NCI-H2107 treated with DMSO at 0.1 percent for 48 hours (cell line): Measurements from ENCODE around the gene SETSIP.
"Not testable (repeated sequence)": the region's sequence is repeated elsewhere in the genome, so short reads cannot be mapped to it uniquely, and the experiment has no call there.

Experiments
- DNase-seq: peaks from one replicate; lab custom pipeline; 2025; ENCODE audit not compliant: unreplicated experiment; lab: John Stamatoyannopoulos, UW

SETSIP gene

GRCh38 chr1:92065042-92065441, 10.2 kb downstream of the SETSIP start:
- DNase-seq: no peak

- no peak for DNase-seq
Observed at GRCh38 chr1:92051948-92052347, 23.3 kb downstream of the SETSIP start.

GRCh38 chr1:92045766-92046495, 29.3 kb downstream of the SETSIP start:
- no peak for DNase-seq

GRCh38 chr1:92043621-92044020, 31.6 kb downstream of the SETSIP start:
- no peak for DNase-seq

- no peak for DNase-seq
Observed at GRCh38 chr1:92040971-92041370, 34.2 kb downstream of the SETSIP start.

- DNase-seq: no peak
Observed at GRCh38 chr1:92038695-92039346, 36.4 kb downstream of the SETSIP start.

- DNase-seq: no peak
Observed at GRCh38 chr1:92037400-92037799, 37.8 kb downstream of the SETSIP start.

- no peak for DNase-seq
Observed at GRCh38 chr1:92031281-92032110, 43.7 kb downstream of the SETSIP start.

- peak; percentile 47 for DNase-seq
Observed at GRCh38 chr1:92030656-92031107, 44.5 kb downstream of the SETSIP start.

- DNase-seq: no peak
Observed at GRCh38 chr1:92029241-92029922, 45.8 kb downstream of the SETSIP start.

GRCh38 chr1:92026806-92027205, 48.4 kb downstream of the SETSIP start:
- no peak for DNase-seq

GRCh38 chr1:92026042-92026441, 49.2 kb downstream of the SETSIP start:
- DNase-seq: not testable (repeated sequence)
